Measurements from ENCODE around the gene SCP2.

The SCP2 gene

DNA sequence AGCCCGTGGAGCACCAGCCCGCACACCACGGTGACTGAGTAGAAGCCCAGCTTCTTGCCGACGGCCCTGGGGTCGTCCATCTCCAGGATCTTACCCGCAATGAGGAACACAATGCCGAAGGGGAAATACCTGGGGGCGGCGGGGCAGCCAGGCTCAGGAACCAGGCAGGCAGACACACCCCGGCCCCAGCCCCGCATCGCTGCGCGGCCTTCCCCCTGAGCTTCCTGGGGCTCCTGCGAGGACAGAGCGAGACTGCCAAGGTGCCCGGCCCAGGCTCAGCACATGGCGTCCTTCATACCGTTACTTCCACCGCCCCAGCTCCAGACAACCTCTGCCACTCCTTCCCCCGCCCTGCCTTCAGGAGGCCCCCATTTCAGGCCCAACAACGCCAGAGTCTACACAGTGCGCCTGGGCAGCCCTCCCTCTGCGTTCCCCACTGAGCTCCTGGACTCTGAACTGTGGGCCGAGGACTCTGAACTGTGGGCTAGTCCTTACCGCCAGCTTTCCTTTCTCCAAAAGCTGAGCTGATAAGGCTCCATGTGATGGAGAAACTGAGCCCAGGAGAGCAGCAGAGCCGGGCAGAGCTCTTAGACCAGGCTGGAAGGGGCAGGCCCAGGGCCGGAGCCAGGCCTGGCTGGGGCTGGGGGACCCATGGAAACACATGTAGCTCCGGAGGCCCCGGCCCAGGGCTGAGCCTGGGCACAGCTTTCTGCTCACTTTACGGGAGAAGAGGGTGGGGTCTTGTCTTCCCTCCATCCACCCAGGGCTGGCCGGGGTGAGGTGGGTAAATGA is 165.8 kb downstream of the SCP2 start:
- Histone ChIP-seq H3K4me1 (no peaks in the 10 kb centered on the region), H3K27me3 (no peaks in the 10 kb centered on the region), H3K36me3 (no peaks in the 10 kb centered on the region), H3K27ac (no peak overlapping the region), H3K4me2 (no peak overlapping the region), H3K4me3 (no peak overlapping the region), H3K9me3 (peaks cover 30% of the 10 kb centered on the region), H3K9ac (no peak overlapping the region), H4K20me1 (no peaks in the 10 kb centered on the region)
- no peak for TF ChIP-seq Cebpa-rat (IDR thresholded peaks at IDR 0.05)

DNA sequence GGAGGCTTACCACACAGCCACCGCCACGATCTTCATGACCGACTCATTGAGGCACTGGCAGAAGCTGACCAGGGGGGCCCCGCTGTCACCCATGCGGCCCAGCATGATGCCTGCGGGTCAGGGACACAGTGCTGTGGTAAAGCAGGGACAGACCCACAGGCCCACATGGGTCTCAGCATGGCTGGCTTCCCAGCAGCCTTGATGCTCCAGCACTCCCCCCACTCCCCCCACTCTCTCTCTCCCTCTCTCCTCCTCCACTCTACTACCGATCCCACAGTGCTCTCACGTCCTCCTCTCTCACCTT is 166.3 kb downstream of the SCP2 start:
- H3K9ac ChIP-seq = no peak overlapping the region
- no peaks in the 10 kb centered on the region for H3K4me1 ChIP-seq
- H3K4me3 ChIP-seq = no peak overlapping the region
- H3K9me3 ChIP-seq = peaks cover 35% of the 10 kb centered on the region
- no peak for TF ChIP-seq Cebpa-rat (IDR thresholded peaks at IDR 0.05)
- H3K4me2 ChIP-seq = no peak overlapping the region
- no peak overlapping the region for H3K27ac ChIP-seq
- H3K27me3 ChIP-seq = no peaks in the 10 kb centered on the region
- no peaks in the 10 kb centered on the region for H4K20me1 ChIP-seq
- H3K36me3 ChIP-seq = no peaks in the 10 kb centered on the region

DNA sequence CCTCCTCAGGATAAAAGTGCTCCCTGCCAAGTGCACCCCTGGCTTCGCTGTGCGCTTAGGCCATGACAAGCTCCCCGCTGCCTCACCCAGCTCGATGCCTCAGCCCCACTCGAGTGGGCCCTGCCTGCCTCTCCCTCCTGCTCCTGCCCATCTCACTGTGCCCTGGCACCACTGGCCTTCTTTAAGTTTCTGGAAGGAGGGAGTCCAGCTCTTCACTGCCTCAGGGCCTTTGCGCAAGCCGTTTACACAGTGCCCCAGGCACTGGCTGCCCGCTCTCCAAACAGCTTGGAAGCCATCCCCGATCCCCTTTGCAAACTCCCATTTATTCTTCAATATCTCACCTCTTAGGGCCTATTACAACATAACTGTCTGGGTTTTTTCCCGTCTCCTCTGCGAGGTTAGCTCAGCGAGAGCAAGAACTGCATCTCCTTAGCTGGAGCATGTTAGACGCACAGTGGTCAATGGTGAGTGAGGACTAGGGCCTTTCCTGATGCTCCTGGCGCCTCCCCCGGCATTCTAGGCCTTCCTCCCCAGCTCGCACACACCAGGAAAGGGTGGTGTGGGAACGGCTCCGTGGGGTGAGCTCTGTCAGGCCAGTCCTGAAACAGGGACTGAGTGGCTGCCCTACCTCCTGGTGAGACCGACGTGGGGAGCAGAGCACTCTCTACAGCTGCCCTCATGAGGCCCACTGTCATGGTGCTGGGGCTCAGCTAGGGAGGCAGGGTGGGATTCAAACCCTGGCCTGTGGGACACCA is 166.9 kb downstream of the SCP2 start:
- Histone ChIP-seq H3K9ac (no peak overlapping the region), H3K4me2 (no peak overlapping the region), H4K20me1 (no peaks in the 10 kb centered on the region), H3K27ac (no peak overlapping the region), H3K4me3 (no peak overlapping the region), H3K27me3 (no peaks in the 10 kb centered on the region), H3K36me3 (no peaks in the 10 kb centered on the region), H3K4me1 (no peaks in the 10 kb centered on the region), H3K9me3 (peaks cover 40% of the 10 kb centered on the region)
- TF ChIP-seq Cebpa-rat (IDR thresholded peaks at IDR 0.05) = no peak

DNA sequence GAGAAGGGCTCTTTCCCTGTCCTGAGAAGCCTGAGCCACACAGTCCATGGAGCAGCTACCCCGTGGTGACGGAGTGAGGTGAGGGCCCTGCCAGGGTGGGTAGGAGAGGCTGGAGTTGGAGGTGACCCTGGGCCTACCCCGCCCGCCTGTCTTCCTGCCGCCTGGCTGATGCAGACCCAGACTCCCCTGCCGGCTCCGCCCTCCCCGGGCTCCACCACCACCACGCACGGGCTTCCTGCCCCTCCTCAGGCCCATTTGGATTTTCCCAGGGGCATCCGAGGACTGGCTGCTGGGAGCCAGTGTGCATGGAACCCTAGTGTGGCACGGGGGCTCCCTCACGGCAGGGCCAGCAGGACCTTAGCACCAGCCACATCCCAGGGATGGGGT is 167.4 kb downstream of the SCP2 start:
- TF ChIP-seq Cebpa-rat (IDR thresholded peaks at IDR 0.05) = no peak
- H3K4me2 ChIP-seq = no peak overlapping the region
- no peaks in the 10 kb centered on the region for H3K36me3 ChIP-seq
- H3K27me3 ChIP-seq = no peaks in the 10 kb centered on the region
- no peak overlapping the region for H3K4me3 ChIP-seq
- H3K9me3 ChIP-seq = peaks cover 46% of the 10 kb centered on the region
- no peak overlapping the region for H3K9ac ChIP-seq
- H4K20me1 ChIP-seq = no peaks in the 10 kb centered on the region
- no peaks in the 10 kb centered on the region for H3K4me1 ChIP-seq
- no peak overlapping the region for H3K27ac ChIP-seq

All from BLaER1 (cell line).